GM13976 (cell line): ENCODE measurements around the gene CRIP2.
A peak's percentile ranks its signal among the peaks of the same experiment; 100 is the strongest.

Experiments
- DNase-seq: peaks from one replicate; pipeline ENCODE4 v3.0.0; 2012; ENCODE audit warnings: low spot score
- CTCF ChIP-seq: IDR thresholded peaks from 2 replicates; pipeline ENCODE4 v1.5.1; 2012; ENCODE audit warnings: borderline replicate concordance, mild to moderate bottlenecking; ENCODE audit not compliant: insufficient read depth; ENCODE audit errors: extremely low read depth, missing control alignments, control extremely low read depth
- in situ Hi-C: fragments of 300-500 bp; cut with MboI; formaldehyde crosslinking; loops from one replicate; pipeline ENCODE4 v1.12.0; 2022; ENCODE audit warnings: low sequenced_read_pairs, mixed read lengths, inconsistent platforms; ENCODE audit not compliant: unreplicated experiment

CRIP2 gene

GRCh38 chr14:105519946-105520698, 45.5 kb downstream of the CRIP2 start:
- in situ Hi-C loops, result loop anchor here (10.0 kb wide), 1 partner anchor 145 kb away; no protein-coding TSS in a partner anchor
- no peak for TF ChIP-seq CTCF

GRCh38 chr14:105525326-105525725, 50.7 kb downstream of the CRIP2 start:
- in situ Hi-C loops, result no loop called here
- TF ChIP-seq CTCF, result no peak
- no peak for DNase-seq

More at GRCh38 chr14:105519946-105520698, 45.5 kb downstream of the CRIP2 start:
- DNase-seq, result no peak

- in situ Hi-C loops, result no loop called here
- no peak for TF ChIP-seq CTCF
- no peak for DNase-seq
These were observed 51.5 kb downstream of the CRIP2 start, which contains the start of gene TMEM121 for GRCh38 chr14:105525861-105526775. Gene TMEM121, plus strand, starts transcription at chr14:105526583. Its CDS starts 2,252 bp downstream, at chr14:105528835.

- no peak for DNase-seq
- in situ Hi-C loops, result no loop called here
These were observed 52.3 kb downstream of the CRIP2 start for GRCh38 chr14:105526776-105527380.

GRCh38 chr14:105527381-105527825, 52.8 kb downstream of the CRIP2 start:
- no peak for TF ChIP-seq CTCF
- DNase-seq, result no peak
- in situ Hi-C loops, result no loop called here

More at GRCh38 chr14:105526776-105527380, 52.3 kb downstream of the CRIP2 start:
- no peak for TF ChIP-seq CTCF

GRCh38 chr14:105527826-105528585, 53.4 kb downstream of the CRIP2 start:
- peak; percentile 99 for TF ChIP-seq CTCF
- DNase-seq, result peak; percentile 96
- in situ Hi-C loops, result no loop called here
